Fibroblast of mammary gland (primary cell): ENCODE data around the gene COL15A1.

Source experiments
- DNase-seq: peaks from one replicate; pipeline ENCODE4 v3.0.0-alpha.2; 2010; ENCODE audit warnings: low read depth
- H3K4me3 ChIP-seq: 2 replicates; pipeline ENCODE4 v1.5.1; 2011; ENCODE audit warnings: low read depth, mild to moderate bottlenecking, low read length, moderate library complexity; ENCODE audit not compliant: control insufficient read depth
- TF ChIP-seq, protein P1 (sequence below): conservative IDR thresholded peaks from 2 replicates; pipeline ENCODE4 v1.5.1; 2011; ENCODE audit warnings: low read depth, low read length, inconsistent platforms; ENCODE audit not compliant: control insufficient read depth, insufficient read depth

The COL15A1 gene

DNA sequence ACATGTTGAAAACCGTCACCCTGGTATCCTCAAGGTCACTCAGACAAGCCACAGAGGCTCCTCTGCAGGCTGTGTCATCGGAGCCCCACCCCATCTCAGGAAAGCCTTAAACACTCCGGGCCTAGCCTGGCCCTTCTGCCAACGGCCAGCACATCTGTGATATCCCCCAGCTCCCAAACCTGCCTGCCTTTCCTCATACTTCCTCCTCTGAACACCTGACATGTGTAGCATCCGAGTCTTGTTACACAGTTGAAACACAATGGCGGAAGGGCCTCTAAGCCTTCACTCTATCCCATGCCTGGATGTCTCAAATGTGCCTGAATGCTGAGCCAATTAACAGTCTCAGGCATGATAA, 128.3 kb downstream of the COL15A1 start:
- no peak for DNase-seq
- no peak overlapping the region for H3K4me3 ChIP-seq
- TF ChIP-seq, protein P1, sequence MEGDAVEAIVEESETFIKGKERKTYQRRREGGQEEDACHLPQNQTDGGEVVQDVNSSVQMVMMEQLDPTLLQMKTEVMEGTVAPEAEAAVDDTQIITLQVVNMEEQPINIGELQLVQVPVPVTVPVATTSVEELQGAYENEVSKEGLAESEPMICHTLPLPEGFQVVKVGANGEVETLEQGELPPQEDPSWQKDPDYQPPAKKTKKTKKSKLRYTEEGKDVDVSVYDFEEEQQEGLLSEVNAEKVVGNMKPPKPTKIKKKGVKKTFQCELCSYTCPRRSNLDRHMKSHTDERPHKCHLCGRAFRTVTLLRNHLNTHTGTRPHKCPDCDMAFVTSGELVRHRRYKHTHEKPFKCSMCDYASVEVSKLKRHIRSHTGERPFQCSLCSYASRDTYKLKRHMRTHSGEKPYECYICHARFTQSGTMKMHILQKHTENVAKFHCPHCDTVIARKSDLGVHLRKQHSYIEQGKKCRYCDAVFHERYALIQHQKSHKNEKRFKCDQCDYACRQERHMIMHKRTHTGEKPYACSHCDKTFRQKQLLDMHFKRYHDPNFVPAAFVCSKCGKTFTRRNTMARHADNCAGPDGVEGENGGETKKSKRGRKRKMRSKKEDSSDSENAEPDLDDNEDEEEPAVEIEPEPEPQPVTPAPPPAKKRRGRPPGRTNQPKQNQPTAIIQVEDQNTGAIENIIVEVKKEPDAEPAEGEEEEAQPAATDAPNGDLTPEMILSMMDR: no peak

DNA sequence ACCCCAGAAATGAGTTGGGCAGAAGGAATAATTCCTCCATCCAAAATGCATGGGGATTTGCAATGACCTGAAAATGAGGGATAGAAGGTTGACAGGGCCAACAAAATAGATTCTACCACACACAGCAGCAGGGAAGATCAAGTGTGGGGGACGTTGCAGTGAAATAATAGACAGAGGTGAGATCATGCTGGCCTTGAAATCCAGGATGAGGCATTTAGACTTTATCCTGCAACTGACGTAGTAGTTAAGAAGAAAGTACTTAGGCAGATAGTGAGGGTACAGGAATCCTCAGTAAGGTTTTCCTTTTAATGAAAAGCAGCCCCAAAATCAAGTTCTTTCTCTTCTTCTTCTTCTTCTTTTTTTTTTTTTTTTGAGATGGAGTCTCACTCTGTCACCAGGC, 129.6 kb downstream of the COL15A1 start:
- DNase-seq: no peak
- H3K4me3 ChIP-seq: no peak overlapping the region
- TF ChIP-seq, protein P1: no peak

DNA sequence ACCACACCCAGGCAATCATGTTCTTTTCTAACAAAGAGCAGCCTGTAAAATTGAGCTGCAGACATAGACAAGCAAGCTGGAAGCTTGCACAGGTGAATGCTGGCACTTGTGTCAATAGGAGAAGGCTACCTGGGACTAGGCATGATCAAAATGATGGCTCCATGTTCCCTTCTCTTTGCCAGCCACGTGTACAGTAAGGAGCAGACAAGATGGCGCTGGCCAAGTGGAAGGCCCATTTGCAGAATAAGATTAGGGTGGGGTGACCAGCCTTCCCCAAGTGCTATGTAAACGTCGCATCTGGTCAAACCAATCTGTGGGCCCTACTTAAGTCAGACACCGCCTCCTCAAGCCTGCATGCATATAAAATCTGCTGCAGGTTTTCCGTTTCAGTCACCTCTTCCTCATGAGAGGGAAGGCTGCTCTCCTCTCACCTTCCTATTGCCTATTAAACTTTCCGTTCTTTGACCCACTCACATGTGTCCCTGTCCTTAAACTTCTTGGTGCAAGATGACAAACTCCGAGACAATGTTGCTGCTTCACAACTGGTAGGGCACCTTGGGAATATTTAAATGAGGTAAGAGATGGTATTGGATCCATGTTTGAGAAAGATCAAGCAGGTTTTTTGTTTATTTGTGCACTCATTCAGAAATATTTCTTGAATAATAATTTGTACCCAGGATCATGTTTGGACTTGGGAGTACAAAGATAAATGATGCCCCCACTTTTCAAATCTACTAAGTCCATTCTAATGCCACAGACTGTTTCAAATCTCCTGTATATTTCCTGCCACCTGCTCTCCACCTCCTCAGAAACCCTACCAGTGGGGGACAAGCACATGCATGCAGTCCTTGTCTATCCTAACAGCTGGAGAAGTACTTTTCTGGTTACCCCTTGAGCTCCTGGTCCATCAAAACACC, 130.5 kb downstream of the COL15A1 start:
- no peak overlapping the region for H3K4me3 ChIP-seq
- DNase-seq: no peak
- TF ChIP-seq, protein P1: no peak

DNA sequence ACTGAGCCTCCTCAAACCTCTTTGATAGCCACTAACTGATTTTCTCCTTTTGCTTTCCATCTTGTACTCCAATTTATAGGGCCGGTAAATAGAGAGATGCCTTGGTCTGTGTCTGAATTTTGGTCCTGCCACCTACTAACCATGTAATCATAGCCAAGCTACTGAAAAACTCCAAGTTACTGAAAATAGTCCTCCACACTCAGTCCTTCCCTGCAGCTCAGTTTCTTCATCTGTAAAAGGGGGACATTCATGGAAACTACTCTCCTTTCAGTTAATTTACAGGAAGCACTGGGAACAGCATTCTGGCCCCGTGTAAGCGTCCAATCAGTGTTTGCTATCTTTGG, 131.2 kb downstream of the COL15A1 start:
- H3K4me3 ChIP-seq: no peak overlapping the region
- TF ChIP-seq, protein P1: no peak
- DNase-seq: no peak

DNA sequence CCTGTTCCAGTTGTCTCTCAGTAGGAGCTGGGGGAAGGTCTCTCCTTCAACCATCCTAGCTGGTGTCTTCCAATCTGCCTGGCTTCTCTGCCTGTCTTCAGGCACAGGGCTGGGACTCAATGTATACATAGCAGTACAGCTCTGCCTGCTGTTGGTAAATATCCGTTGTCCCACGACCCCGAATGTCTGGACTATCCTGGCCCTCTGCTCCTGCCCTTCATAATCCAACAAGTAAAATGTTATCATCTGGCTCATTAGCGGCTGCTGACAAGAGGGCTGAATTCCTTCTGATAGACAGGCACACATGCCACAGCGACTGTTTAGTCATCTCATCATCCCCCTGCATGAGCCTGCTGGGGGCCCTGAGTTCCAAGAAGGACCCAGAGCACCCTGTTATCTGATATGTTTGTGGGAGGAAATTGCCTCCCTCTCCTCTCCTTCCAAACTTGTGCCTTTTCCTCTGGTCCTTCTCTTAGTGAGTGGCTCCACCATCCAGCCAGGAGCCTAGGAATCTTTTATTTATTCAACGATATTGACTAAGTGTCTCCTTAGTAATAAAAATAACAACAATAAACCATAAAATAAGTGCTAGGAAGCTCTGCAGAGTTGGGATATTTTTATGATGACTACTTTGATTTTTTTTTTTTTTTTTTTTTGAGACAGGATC, 131.7 kb downstream of the COL15A1 start:
- TF ChIP-seq, protein P1: no peak
- peak; percentile 43 for DNase-seq
- no peak overlapping the region for H3K4me3 ChIP-seq

DNA sequence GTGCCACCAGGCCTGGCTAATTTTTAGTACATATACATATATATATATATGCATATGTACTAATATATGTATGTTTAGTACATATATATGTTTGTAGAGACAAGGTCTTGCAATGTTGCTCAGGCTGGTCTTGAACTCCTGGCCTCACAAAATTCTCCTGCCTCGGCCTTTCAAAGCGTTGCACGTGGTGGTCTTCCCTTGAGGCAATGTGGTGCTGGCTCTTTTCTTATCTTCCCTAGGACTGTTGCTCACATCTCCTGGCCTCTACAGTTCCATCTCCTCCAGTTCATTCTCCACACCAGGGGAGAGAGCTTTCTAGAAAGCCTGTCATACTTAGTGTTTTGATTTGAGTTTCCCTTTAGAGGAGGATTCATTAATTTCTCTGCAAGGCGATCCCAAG, 132.3 kb downstream of the COL15A1 start:
- TF ChIP-seq, protein P1: no peak
- DNase-seq: no peak
- no peak overlapping the region for H3K4me3 ChIP-seq
